Amygdala (tissue), 56 donors: Measurements from ENCODE around the gene AMFR.
A peak's percentile ranks its signal among the peaks of the same experiment; 100 is the strongest.

ENCODE experiments used
- DNase-seq, 56 donors: peaks; one replicate each; lab custom pipeline; 2025; lab: John Stamatoyannopoulos, UW

The AMFR gene

DNA sequence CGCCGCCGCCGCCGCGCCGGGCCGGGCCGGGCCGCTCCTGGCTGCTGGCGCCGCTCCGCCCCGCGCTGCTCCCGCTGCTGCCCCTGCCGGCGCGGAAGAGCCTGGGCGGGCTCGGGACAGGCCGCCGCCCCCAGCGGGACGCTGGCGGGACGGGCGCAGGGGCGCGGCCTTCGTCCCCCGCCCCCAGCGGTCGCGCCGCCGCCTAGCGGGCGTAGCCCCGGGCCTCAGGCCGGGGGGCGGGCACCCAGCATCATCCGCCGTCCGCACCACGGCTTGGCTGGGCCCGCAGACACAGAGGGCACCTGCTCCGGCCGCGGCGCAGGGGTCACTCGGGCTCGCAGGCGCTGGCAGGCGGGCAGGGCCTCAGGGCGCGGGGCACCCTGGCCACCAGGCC lies at the start of gene AMFR:
Gene AMFR, minus strand, starts transcription at position 107 of the 394 bp plus-strand sequence. CDS start 218 bp downstream, outside the sequence.
- peak in 36 of 56 donors; percentile 14 to 72 (median 40) for DNase-seq

- DNase-seq, result no peak
Observed at GRCh38 chr16:56470666-56471065, 45.3 kb upstream of the AMFR start.

- no peak for DNase-seq
Observed at GRCh38 chr16:56470232-56470631, 44.9 kb upstream of the AMFR start.

DNA sequence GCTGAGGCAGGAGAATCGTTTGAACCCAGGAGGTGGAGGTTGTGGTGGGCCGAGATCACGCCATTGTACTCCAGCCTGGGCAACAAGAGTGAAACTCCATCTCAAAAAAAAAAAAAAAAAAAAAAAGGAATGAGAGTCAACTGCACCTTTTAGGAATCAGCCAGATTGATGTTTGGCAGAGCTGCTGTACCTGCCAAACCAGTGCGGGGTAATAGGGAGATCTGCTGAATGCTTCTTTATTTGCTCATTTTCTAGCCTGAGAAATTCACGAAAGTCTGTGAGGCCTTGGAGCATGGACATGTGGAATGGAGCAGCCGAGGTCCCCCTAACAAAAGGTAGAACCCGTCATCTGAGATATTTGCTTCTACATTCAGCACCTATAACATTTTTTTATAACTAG lies 44.4 kb upstream of the AMFR start:
- no peak for DNase-seq

- DNase-seq, result no peak
Observed at GRCh38 chr16:56468800-56469199, 43.5 kb upstream of the AMFR start.

DNA sequence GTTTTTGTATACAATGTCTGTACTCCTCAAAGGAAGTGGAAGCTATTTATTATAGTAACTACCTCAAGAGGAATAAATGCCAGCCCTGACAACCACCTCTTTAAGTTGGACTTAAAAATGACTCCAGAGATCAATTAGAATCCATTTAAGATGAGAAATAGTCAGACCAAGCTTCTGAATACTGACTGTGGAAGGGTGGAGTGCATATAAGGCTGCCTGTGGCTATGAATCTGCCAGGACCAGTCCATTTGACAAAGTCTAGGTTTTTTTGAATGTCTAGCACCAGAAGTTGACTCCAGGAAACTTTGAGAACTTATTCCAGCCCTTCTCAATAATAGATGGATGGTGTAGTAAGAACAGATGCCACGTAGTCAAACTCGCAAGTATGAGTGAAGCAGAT lies 41.0 kb upstream of the AMFR start:
- DNase-seq, result no peak

GRCh38 chr16:56463153-56463552 lies 37.8 kb upstream of the AMFR start:
- no peak for DNase-seq

DNA sequence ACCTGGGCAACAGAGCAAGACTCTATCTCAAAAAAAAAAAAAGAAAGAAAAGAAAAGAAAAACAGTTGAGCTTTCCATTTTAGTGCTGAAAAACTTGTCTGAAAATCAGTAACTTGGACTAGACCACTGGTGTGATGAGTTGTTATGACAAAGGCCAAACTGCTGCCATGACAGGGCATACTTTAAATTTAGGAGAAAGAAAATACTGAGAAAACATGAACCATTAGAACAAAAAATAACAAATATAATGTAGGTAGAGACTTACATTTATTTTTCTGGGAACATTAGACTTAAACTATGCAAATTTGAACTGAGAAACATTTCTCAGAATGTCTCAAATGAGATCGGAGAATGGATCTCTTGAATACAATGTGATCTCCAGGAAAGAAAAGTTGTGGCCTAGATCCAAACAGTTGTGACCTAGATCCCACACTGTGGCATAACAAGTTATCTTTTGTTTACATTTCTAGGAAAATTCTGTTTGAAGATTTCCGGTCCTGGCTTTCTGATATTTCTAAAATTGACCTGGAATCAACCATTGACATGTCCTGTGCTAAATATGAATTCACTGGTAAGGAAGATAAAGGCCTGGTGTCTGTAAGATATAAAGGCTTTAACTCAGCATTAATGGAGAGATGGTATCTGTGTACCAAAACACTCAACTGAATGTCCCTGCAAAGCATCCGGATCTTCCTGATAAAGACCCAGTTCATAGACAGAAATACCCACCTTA lies 36.9 kb upstream of the AMFR start:
- DNase-seq, result no peak

DNA sequence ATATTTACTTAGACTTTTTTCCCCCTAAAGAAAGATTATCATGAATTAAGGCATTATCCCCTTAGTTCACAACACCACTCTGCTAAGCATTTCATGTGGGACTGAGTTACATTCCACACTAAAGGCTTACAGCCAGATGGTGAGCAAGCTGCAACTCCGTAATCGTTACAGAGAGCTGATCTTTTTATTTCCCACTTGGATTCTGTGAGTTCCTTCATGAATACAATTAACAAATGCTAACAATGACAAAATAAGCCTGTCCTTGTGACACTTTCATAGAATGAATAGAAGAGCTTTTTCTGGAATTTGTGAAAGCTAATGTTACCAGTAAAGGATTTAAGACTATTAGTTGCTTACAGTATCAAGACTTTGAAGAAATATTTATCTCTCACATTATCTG lies 34.8 kb upstream of the AMFR start:
- peak in 5 of 56 donors; percentile 12 to 25 (median 17) for DNase-seq

GRCh38 chr16:56457927-56458470 lies 32.7 kb upstream of the AMFR start:
- no peak for DNase-seq

GRCh38 chr16:56451753-56452689 lies 26.7 kb upstream of the AMFR start:
- peak in 2 of 56 donors; percentile 2 to 29 for DNase-seq

- peak; percentile 52 to 99 (median 95) for DNase-seq
Observed at GRCh38 chr16:56450986-56451752, 25.8 kb upstream of the AMFR start, which contains the start of the genes NUDT21 and OGFOD1. Gene NUDT21 (minus strand): TSS chr16:56451332. CDS start chr16:56451202, 130 bp downstream. Gene OGFOD1 (plus strand): TSS chr16:56451554. CDS start chr16:56451613, 59 bp downstream.

DNA sequence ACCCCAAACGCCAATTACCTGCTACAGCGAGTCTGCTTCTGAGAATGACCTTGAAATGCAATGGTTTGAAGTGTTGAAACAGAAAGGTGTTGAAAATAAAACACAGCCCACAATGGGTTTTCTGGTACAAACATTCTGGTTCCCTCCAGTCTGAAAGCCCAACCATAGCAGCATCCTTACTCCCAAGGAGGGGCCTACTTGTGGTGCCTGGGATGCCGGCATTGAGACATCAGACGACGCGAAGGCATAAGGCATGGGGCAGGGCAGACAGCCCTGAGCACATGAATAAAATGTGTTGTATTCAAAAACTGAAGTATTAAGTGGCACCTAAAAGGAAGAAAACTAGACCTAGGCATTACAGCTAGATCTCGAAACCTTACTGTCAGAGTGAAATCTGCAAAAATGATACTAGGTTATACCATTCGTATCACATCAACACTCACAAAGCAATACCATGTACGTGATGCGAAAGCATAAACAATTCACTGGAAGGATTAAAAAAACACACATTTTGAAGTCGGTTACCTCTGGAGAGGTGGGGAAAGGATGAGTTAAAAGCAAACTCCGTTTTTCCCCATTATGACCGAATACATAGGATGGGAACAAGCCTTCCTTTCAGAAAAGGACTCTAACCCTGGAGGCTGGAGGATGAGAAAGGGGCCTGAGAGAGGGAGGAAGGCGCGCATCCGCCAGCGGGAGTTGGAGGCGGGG lies 25.1 kb upstream of the AMFR start:
- no peak for DNase-seq

DNA sequence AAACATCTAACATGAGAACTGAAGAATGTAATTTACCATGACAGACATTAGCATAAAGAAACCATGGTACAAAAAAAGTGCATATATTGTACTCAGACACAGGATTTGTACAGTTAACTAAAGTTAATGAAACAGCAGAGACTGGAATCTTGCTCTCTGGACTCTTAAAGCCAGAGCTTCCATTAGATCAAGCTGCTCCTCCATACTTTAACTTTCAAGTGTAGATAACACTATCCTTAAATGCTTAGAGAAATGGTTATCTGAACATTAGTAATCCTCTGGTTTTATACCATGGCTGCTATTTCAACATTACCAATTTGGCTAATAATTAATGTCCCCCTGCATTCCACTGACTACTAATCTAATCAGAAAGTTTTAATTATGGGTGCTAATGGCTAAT lies 22.7 kb upstream of the AMFR start:
- no peak for DNase-seq

DNA sequence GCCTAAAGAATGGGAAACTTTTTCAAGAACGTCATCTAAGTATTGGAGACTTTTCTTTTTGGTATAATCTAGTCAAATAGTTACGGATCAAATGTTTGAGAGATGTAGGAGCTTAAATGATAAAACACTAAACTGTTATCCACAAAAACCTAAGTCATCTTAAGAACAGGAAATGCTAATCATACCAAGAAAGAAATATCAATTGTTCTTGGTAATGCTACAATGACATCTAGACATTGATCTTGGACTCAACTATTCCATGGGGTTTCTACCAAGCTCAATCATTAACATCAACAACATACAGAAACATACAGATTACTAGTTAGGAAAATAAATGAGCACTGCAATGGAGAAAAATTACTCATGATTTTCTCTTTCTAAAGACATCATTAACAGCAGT lies 21.9 kb upstream of the AMFR start:
- no peak for DNase-seq

DNA sequence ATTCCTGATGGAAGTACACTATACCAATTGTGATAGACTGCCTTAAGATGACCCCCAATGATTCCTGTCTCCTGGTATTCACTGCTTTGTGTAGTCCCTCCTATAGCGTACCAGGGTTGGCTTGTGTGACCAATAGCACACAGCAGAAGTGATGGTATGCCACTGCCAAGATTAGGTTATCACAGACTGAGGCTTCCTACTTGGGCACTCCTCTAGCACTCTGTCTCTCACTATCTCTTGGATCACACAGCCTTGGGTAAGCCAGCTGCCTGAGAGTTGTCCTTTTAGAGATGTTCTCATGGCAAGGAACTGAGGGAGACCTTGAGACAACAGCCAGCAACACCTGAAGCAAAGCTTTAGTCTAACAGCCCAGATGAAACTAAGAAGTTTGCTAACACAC lies 12.7 kb upstream of the AMFR start:
- no peak for DNase-seq

DNA sequence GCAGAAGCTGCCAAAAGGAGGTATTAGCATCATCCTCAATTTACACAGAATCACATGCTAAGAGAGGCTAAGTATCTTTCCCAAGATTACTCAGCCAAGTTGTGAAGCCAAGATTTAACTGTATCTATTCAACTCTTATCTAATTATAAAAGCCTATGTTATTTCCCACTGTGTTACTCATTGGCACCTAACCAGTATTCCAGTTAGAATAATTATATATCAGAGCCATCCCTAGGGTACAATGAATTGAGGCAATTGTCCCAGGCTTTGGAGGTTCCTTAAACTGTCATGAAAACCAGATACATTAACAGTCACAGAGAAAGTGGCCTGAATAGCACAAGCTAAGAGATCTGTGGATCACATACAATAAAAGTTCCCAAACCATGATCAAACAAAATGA lies 10.9 kb upstream of the AMFR start:
- DNase-seq, result no peak

DNA sequence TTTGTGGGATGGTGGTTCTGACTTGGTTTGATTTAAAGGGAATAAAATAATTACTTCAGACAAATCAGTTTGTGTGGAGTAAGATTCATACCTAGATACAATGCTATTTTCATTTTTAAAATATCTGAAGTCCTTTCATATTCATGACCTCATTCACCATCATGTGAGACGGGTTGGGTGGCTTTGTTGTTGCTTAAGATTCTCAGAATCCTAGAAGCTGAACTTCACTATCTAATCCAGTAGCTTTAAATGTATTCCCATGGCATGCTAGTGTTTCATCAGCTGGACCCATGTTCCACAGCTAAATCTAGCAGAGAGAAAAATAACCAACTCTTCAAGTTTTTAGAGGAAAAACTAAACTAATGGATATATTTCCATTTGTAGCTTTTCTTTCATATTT lies 2.7 kb upstream of the AMFR start:
- DNase-seq, result no peak

GRCh38 chr16:56426585-56426984 lies 1.2 kb upstream of the AMFR start:
- no peak for DNase-seq
